Colon (tissue), 2 donors: ENCODE measurements around the gene CREG2.
"Not testable (repeated sequence)": the region's sequence is repeated elsewhere in the genome, so short reads cannot be mapped to it uniquely, and the experiment has no call there.

Source experiments
- FAIRE-seq: peaks from 2 replicates; lab custom pipeline; 2012; peaks lifted over from hg19 to GRCh38; lab: Jason Lieb, UNC
- donor health status: control.
- donor health status: control.

Gene CREG2

DNA sequence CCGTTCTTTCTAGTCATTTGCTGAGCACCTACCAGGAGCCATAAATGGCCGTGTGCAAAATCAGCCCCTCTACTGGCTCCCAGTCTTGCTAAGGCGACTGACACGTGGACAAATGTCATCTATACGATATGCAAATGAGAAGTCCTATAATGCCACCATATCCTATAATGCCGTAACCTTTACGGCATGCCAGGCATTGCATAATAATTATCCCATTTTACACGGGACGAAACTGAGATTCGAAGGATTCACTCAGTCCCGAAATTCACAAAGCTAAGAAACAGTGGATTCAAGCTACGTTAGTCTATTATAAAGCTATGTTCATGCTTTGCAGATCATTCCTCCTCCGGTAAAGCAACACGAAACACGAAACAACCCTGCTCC, 44.7 kb downstream of the CREG2 start:
- FAIRE-seq: no peak

DNA sequence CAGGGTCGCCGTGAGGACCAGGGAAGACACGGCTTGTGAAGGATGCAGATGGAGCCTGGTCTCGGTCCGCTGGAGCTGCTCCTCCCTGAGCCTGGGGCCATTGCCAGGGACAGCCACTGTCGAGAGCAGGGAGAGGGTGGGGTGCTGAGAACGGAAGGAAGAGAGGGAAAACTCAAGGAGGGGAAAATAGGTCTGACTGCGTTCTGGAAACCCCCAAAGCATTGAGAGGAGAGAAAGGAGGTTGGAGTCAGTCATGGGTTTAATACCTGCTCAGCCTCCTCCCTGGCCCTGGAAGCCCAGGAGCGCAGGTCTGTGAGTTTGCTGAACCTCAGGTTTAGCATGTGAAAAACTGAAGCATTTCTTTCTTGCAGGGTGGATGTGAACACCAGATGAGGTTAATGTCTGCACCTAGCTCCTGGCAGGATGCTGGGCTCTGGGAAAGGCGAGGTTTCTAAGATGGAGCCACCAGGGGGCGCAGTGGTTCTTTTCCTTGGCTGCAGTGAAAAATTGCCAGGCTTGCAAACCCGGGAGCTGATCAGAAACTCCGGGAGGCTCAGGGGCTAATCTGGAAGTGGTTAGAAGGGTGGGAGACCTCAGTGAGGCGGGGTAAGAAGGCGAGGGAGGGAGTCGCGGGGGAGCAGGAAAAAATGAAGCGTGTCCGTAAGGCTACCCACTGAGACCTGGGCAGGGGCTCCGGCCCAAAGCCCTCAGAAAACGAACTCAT, 45.2 kb downstream of the CREG2 start:
- FAIRE-seq: no peak

DNA sequence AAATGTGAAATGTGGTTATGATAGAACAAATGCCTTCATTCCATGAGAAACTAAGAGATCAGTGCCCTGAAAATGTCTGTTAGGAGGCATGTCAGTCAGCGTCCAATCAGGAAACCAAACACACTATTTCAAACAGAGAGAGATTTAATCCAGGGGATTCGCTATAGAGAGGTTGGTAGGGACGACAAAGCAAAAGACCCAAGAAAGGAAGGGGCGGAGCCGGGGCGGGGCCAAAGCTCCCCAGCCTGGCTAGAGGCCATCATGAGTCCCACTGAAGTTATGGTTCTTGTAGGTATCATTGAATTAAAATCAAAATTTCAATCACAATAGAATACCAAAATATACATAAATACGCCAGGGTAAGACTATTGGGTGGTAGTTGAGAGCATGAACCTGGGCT, 45.9 kb downstream of the CREG2 start:
- no peak for FAIRE-seq

DNA sequence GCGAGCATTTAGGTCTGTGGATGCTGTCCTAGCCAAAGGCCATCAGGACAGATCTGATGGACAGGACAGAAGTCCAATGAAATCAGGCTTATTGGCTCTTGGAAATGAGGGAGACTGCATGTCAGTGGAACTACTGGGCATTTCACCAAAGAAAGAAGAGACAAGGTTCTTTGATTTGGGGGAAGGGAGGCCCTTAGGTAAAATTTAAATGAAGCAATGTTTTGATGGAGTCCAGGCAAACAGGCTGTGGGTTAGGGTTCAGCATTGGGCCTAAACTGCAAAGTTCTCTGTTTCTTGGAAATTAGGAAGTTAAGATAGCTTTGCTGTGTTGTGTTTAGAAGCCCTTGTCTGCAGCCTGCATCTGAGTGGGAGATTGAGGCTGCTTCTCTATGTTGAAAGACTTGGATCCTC, 47.2 kb downstream of the CREG2 start:
- no peak for FAIRE-seq

DNA sequence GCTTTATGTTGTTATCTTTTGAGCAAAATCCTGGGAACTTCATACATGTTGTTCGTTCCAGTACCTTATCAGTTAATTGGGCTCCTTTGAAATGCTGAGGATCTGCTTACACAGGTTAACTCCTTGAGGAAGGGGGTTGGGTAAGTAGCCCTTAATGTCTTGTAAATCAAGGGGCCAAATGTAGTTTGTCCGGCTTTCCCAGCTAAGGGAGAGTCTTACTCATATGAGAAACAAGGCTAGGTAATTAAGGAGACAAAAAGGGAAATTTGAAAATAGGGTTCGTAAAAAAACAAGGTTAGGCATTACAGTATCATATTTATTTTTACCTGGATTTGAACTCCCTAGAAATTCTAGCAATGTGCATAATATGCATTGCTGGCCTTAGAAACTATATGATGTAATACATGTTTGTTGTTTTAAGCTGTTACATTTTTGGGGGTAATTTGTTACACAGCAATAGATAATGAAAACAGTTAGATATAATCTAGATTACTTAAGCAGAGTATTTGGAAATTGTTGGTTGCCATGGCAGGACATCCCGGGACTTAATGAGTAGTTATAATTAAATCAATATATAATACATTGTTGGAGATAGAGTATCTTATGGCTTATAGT, 47.9 kb downstream of the CREG2 start:
- no peak for FAIRE-seq

DNA sequence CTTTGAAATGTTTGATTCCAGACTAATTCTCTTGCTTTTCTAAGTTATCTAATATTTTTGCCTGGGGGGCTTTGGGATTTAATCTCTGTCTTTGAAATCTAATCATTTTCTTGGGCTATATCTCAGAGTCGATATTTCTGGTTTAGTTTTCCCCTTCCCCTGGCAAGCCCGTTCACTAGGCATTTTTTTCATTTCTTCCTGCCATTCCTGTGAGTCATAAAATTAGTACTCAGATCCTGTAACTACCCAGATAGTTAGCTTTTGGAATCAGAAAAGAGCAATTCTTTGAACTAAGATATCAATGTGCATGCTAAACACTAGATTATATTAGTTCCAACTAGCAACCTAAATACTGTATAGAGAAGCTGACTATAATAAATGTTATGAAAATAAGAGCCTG, 49.4 kb downstream of the CREG2 start:
- no peak for FAIRE-seq

DNA sequence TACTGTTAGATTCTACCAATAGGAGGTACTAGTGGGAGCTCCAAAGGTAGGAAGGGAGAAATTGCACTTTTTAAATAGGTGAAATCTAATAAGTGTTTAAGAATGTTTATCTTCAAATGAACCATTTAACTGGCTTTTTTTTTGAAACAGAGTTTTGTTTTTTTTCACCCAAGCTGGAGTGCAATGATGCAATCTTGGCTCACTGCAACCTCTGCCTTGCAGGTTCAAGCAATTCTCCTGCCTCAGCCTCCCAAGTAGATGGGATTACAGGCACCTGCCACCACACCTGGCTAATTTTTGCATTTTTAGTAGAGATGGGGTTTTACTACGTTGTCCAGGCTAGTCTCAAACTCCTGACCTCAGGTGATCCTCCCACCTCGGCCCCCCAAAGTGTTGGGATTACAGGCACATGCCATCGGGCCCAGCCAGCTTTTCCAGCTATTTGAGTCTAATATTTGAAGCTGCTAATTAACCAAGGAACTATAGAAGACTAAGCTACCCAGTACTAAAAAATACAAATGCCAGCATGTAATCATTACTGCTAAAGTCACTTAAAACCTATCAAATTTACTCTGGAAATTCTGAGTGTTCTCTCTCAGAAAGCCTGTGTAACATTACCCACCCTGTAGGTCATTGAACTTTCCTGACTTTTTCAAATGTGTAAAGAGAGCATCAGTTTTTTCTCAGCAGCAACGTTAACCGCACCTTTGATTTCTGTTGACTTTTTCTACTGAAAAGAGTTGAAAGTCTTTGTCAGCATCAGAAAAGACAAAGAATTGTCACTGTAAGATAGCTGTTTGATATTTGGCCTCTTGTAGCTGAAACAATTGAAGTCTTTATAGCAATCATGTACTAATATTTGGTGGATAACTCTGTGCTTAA, 54.2 kb downstream of the CREG2 start:
- FAIRE-seq: no peak

DNA sequence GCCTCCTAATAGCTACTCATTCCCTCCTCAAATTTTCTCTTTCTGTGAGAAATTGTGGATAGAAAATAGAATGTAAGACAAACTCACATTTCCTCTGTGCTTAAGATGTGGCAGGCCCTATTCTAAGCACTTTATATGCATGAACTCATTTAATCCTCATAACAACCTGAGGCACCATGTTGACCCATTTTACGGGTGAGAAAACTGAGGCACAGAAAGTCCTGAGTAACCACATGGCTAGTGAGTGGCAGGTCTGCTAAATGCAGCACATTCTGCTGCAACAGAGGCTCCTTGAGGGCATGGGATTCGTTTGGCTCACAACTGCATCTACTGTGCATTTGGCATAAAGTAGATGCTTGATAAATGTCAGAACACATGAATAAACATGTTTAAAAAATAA, 56.1 kb downstream of the CREG2 start:
- FAIRE-seq: no peak

DNA sequence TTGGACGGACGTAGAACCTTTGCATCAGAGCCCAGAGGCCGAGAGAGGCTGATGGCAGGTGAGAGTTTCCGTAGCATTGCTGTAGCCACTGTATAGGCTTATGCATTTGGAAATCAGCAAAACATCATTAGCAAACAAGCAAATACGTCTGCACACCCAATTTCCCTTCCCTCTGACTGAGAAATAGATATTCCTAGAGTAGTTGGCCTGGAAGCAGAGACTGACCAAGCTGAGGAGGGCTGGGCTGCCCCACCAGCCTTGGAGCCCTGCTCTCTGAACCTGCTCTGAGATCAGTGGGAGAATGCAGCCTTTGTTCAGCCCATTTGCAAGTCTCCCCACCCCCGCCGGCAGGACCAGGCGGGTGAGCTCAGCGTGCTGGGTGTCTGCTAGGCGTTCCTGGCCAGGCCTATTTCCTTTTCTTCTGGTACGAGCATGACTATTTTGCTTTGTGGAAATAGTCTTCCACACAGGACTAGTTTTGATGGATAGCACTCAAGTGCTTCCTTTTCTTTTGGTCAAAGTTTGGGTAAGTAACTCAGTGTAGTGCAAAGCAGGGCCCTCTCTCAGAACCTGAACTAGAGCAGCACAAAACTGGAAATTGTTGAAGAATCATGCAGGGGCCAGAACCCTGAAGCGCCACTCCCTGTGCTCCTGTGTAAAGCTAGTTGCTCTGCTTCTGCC, 56.9 kb downstream of the CREG2 start:
- no peak for FAIRE-seq

DNA sequence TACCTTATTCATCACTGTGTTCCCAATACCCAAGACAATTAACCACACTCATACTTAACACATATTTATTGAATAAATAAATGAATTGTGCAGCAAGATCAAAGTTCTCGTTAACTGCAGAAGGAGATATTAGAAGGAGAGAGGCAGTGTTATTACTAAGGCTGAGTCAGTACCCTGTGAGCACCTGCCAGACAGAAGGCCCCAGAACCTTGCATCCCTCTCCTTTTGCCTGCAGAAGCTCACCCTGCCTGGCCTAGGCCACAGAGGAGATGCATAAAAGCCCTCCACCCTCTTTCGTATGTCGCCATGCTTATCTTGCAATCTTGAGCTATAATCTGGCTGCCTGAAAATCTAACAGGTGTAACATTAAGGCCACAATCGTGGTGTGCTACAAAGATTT, 58.3 kb downstream of the CREG2 start:
- FAIRE-seq: no peak

DNA sequence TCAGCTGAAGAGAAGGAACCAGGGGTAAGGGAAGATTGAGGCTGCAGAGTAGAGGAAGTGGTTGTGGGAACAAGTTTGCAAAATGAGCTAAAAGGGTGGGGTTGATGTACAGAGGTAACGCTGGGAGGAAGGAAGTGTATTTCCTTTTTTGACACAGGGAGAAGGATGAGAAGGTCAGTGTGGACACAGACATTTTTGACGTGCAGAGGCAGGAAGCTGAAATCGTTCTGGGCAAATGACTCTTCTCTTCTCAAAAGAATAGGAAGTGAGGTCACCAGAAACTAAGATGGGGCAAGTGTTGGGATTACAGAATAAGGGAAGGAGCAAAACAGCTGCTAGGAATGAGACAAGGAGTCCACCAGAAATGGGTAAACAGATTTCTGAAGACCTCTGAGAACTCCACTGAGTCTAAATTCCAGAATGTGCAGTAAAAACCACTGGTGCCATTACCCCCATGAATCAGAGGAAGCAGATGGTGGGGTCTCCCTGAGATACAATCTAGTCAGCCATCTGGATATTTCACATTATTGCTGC, 58.8 kb downstream of the CREG2 start:
- no peak for FAIRE-seq

DNA sequence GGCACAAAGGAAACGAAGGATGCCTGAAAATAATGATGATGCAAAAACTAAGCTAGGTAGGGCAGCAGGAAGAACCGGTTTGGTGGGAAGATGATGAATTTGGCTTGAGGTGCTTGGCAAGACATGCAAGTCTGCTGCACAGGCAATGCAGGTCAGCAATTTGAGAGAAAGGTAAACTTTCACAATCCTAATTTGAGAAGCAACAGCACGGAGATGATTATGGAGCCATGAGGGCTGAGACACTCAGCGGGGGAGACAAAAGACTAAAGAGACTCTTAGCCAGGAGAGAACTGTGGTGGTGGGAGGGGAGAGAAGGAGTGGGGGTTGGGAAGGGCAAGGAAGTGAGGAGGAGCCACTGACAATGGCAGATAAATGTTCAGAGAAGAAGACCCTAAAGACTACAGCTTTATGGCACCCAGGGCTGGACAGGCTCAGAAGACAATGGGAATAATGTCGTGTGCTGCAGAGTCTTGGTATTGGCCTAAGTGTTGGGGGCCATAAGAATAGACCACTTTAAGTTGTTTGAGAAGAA, 59.4 kb downstream of the CREG2 start:
- FAIRE-seq: no peak

DNA sequence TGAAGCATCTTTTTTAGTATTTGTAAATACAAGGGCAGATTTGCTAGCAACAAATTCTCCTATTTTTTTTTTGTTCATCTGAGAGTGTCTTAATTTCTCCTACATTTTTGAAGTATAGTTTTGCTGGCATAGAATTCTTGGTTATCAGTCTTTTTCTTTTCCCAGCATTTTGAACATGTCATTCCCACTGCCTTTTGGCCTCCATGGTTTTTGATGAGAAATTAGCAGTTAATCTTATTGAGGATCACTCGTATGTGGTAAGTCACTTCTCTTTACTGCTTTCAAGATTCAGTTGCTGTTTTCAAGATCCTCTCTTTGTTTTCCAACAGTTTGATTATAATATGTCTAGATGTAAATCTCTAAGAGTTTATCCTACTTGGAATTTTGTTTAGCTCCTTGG, 61.9 kb downstream of the CREG2 start:
- FAIRE-seq: no peak

DNA sequence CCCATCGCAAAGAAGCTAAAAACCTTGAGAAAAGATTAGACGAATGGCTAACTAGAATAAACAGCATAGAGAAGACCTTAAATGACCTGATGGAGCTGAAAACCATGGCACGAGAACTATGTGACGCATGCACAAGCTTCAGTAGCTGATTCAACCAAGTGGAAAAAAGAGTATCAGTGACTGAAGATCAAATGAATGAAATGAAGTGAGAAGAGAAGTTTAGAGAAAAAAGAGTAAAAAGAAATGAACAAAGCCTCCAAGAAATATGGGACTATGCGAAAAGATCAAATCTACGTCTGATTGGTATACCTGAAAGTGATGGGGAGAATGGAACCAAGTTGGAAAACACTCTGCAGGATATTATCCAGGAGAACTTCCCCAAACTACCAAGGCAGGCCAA, 70.7 kb downstream of the CREG2 start:
- not testable (repeated sequence) for FAIRE-seq

DNA sequence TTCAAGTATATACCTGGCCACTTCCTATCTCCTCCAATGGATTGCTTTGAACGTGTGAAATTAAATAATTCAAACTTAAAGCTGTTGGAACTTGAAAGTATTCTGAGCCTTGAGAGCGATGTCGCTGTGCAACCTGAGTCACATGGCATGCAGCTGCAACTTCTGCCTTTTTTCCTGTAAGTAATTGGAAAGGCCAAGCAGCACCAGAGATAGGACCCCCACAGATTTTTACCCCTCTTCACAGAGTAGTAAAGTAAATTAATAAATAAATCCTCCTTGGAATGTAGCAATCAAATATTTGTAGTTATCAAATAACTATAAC, 75.6 kb downstream of the CREG2 start:
- FAIRE-seq: no peak

DNA sequence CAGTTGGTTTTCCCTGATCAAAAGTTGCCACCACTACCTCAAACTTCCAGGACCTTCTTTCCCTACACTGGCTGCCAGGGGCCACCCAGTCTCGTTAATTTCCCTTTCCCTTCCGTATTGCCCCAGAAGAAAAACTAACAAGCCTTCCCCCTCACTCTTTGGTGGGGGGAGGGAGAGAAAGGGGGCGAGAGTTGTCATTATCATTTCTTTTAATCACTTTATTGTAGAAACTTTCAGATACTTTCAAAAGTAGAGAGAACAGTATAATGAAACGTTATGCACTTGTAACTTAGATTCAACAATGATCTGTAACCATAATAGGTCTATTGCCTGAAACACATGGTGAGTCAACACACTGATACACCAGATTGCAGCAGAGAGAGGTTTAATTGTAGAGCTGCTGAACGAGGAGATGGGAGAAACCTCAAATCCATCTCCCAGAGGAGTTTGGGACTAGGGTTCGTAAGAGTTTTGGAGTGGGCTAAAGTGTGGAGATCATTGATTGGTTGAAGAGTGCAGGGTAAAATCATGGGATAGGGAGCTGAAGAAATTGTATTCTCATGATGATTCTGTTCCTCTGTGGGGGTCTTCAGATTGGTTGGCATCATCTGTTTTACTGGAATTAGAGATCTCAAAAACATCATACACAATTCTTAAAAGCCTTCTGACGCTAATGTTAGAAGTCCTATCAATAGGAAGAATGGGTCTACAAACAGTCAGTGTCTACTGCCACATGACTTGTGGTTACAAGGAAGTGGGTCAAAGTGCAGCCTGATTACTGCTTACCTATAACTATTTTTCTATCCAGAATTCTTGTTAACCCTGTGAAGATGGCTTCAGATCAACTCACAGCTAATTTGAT, 76.2 kb downstream of the CREG2 start:
- FAIRE-seq: no peak

DNA sequence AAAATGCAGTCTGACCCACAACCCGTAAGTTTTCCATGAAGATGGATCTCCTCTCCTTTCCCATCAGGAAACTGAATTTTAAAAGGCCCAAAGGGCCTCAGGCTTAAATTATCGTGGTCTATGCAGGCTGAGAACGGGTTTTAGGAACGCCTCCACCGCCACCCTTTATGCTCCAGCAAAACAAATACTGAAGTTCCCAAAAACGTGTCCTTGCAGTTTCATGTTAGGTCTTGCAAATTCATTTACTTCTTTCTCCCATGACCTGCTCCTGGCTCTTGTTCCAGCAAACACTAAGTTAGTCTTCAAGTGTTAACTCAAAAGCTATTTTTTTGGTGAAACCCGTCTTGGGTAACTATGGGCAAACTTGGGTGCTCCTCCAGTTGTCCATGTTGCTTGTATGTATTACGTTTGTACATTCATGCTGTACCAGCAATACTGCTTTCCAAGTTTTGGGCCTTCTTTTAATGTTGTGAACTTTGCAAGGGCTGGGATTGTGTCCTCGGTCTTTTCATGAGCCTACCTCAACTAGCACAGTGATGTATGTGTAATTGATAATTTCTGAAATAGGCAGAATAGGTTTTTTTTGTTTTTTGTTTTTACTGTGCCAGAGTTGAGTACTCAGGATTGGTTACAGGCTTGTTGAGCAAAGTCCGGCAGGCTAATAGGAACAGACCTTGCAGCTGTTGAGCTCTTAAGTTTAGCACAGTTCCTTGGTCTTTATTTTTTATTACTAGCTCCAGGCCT, 77.0 kb downstream of the CREG2 start:
- no peak for FAIRE-seq

DNA sequence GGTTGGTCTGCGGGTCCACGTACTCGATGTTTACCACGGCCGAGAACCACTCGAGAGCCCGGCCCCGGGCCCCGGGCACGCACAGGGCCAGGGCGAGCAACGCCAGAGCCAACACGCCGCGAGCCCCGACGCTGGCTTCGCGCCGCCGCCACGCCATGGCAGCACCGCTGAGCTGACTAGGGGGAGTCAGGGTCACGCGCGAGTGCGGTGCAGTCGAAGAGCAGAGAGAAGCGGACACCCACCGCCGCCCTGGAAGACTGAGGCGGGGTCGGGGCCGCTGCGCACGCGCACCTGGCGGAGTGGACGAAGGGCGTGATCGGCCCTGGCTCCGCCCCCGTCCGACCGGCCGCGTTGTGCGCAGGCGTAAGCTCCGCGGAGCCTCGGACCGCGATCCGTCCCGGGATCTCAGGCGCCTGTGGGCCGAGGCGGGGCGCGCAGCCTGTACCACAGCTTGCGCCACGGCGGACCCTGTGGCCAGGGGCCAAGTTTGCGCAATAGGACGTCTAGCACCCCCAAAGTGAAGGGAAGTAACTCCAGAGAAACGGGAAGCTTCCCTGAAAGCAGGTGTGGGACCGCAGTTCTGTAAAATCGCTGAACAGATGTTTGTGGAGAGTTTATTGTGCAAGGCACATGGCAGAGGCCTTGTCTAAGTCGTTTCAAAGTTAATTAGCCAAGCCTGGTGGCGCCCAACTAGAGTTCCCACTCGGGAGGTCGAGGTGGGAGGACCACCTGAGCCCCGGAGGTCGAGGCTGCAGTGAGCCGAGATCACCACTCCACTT, 78.7 kb downstream of the CREG2 start, which contains the start of gene RNF149:
TSS of gene RNF149 (minus strand) at position 270 of the 779 bp plus-strand sequence. CDS start at position 157, 113 bp downstream.
- no peak for FAIRE-seq

DNA sequence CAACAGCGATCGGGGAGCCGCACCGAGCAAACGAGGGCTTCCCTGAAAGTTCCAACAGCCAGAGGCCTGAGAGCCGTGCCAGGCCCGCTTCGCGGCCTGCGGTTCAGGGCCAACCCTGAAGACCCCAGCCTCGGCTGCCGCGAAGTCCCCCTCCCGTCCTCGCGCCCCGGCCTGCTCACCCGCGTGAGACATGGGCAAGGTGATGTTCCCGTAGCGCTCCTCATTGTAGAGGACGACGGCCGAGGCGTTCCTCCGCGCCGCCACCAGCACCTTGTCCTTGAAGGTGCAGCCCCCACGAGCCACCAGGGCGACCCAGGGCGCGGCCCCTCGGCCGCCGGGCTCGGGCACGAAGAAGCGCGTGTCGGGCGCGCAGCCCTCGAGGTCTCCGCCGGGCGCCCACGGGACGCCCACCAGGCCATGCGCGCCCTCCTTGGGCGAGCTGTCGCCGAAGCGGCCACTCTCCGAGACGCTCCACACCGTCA, 79.3 kb downstream of the CREG2 start:
- no peak for FAIRE-seq
